Parathyroid adenoma (tissue), 2 donors: Measurements from ENCODE around the gene HOXD4.

Experiments
- H2AFZ ChIP-seq: fragments of 300-600 bp; sonication (generic); one replicate; pipeline ENCODE4 v1.7.0; 2017; ENCODE audit warnings: antibody characterized with exemption, mild to moderate bottlenecking
- H3K27ac ChIP-seq: fragments of 300-600 bp; sonication (generic); one replicate; pipeline ENCODE4 v1.7.0; 2017
- H3K27me3 ChIP-seq: fragments of 300-600 bp; sonication (generic); one replicate; pipeline ENCODE4 v1.7.0; 2017; ENCODE audit warnings: low read length; ENCODE audit not compliant: control insufficient read depth, insufficient read depth
- H3K36me3 ChIP-seq: fragments of 300-600 bp; sonication (generic); one replicate; pipeline ENCODE4 v1.7.0; 2017; ENCODE audit warnings: low read length; ENCODE audit not compliant: control insufficient read depth, insufficient read depth
- H3K4me1 ChIP-seq: fragments of 300-600 bp; sonication (generic); one replicate; pipeline ENCODE4 v1.7.0; 2017; ENCODE audit warnings: control low read depth
- H3K4me2 ChIP-seq: fragments of 300-600 bp; sonication (generic); one replicate; pipeline ENCODE4 v1.7.0; 2017; ENCODE audit warnings: low read length
- H3K4me3 ChIP-seq: fragments of 300-600 bp; sonication (generic); one replicate; pipeline ENCODE4 v1.7.0; 2017; ENCODE audit warnings: low read depth, low read length
- H3K79me2 ChIP-seq: fragments of 300-600 bp; sonication (generic); one replicate; pipeline ENCODE4 v1.7.0; 2017; ENCODE audit warnings: control low read depth
- H3K9ac ChIP-seq: fragments of 300-600 bp; sonication (generic); one replicate; pipeline ENCODE4 v1.7.0; 2017; ENCODE audit warnings: mild to moderate bottlenecking
- H3K9me3 ChIP-seq: fragments of 300-600 bp; sonication (generic); one replicate; pipeline ENCODE4 v1.7.0; 2017; ENCODE audit warnings: low read length; ENCODE audit not compliant: control insufficient read depth
- TF ChIP-seq, protein P1 (sequence below): fragments of 300-600 bp; sonication (generic); IDR thresholded peaks from one replicate; pipeline ENCODE4 v1.7.0; 2017; ENCODE audit warnings: antibody characterized with exemption, mild to moderate bottlenecking
- donor health status: primary hyperparathyroidism.

HOXD4 gene

DNA sequence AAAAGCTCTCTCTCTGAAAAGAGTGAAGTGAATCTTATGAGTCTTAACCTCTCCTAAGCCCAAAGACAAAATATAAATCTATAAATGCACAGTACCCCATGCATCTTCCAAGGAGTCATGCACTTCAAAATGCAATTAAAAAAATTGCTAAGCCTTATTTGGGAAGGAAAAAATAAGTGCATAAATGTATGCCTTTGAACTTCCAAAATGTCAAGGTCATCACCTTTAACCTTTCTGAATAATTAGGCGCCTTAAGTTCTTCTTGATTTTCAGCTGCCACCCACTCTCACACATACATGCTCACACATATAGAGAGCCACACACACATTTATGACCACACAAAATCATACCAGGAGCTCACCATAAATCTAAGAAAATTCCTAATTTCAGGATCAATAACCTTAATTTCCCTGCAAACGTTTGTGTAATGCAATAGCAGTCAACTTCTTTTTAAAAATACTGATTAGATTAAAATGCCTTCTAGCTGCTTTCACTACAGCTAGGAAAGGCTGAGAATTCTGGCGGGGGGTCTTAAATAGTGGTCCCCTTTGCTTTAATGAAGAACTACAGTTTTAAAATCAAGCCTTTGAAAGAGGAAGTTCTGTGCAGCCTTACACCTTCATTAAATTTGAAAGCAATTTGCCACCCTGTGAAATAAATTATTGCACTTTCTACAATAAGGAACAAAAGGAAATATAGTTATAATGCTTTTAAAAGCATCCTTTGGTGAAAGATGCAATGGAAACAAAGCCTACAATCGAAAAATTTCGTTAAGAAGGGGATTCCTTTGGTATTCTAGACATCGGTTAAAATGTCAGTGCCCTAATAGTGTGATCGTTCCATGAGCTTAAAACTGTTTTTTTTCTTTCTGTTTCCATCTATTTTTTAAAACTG, 40.7 kb upstream of the HOXD4 start:
- H3K4me1 ChIP-seq, result no peaks in the 10 kb centered on the region
- no peak overlapping the region for H3K4me3 ChIP-seq
- TF ChIP-seq, protein P1, sequence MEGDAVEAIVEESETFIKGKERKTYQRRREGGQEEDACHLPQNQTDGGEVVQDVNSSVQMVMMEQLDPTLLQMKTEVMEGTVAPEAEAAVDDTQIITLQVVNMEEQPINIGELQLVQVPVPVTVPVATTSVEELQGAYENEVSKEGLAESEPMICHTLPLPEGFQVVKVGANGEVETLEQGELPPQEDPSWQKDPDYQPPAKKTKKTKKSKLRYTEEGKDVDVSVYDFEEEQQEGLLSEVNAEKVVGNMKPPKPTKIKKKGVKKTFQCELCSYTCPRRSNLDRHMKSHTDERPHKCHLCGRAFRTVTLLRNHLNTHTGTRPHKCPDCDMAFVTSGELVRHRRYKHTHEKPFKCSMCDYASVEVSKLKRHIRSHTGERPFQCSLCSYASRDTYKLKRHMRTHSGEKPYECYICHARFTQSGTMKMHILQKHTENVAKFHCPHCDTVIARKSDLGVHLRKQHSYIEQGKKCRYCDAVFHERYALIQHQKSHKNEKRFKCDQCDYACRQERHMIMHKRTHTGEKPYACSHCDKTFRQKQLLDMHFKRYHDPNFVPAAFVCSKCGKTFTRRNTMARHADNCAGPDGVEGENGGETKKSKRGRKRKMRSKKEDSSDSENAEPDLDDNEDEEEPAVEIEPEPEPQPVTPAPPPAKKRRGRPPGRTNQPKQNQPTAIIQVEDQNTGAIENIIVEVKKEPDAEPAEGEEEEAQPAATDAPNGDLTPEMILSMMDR, result no peak
- H3K9ac ChIP-seq, result no peak overlapping the region
- H3K36me3 ChIP-seq, result no peaks in the 10 kb centered on the region
- no peaks in the 10 kb centered on the region for H3K9me3 ChIP-seq
- no peak overlapping the region for H2AFZ ChIP-seq
- H3K4me2 ChIP-seq, result no peak overlapping the region
- H3K27me3 ChIP-seq, result peaks cover 35% of the 10 kb centered on the region
- no peaks in the 10 kb centered on the region for H3K79me2 ChIP-seq
- H3K27ac ChIP-seq, result no peak overlapping the region

DNA sequence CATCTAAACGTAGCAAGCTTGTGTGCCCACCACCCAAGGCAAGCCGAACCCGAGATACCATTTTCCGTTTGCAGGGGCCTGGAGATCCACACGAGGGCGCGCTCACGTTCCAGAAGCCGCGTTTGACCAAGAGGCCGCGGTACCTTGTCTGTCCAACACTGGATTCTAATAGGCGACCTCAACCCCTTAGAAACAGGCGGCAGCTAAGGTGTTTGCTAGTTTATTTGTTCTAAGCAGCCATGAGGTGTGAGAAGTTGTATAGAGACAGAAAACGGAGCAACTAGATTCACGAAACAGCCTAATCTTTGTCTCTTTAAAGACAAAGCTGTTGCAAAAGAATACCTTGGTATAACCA, 40.1 kb upstream of the HOXD4 start:
- H3K79me2 ChIP-seq, result no peaks in the 10 kb centered on the region
- no peaks in the 10 kb centered on the region for H3K36me3 ChIP-seq
- H3K4me3 ChIP-seq, result no peak overlapping the region
- TF ChIP-seq, protein P1, result no peak
- H3K9ac ChIP-seq, result no peak overlapping the region
- H2AFZ ChIP-seq, result no peak overlapping the region
- peaks cover 34% of the 10 kb centered on the region for H3K27me3 ChIP-seq
- no peak overlapping the region for H3K4me2 ChIP-seq
- no peaks in the 10 kb centered on the region for H3K9me3 ChIP-seq
- H3K4me1 ChIP-seq, result no peaks in the 10 kb centered on the region
- no peak overlapping the region for H3K27ac ChIP-seq

DNA sequence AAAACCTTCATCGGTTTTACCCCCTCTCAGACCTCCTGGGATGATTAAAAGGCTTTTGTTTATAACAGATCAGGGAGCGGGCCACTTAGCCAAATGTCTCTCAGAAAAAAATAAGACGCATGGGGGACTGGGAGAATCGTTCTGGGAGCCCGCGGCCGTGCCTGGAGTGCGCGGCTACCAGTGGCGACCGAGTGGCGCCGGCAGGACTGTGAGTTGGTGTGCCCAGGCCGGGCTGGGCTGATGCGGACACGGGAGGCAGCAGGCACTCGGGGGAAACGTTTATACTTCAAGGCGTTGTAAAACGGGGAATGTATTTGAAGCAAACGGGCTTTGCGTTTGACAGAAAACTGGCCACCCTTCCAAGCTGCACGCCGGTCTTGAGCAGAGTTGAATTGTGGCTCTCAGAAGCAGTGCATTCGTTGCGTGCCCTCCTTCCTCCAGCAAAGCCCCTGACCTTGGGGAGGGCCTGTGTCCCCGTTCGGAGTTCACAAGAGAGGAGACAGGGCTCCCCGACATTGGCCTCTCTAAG, 39.4 kb upstream of the HOXD4 start:
- no peaks in the 10 kb centered on the region for H3K4me1 ChIP-seq
- TF ChIP-seq, protein P1, result no peak
- H3K27ac ChIP-seq, result no peak overlapping the region
- H3K27me3 ChIP-seq, result peaks cover 40% of the 10 kb centered on the region
- no peak overlapping the region for H3K4me2 ChIP-seq
- no peak overlapping the region for H2AFZ ChIP-seq
- no peaks in the 10 kb centered on the region for H3K9me3 ChIP-seq
- H3K36me3 ChIP-seq, result no peaks in the 10 kb centered on the region
- no peak overlapping the region for H3K4me3 ChIP-seq
- H3K9ac ChIP-seq, result no peak overlapping the region
- H3K79me2 ChIP-seq, result no peaks in the 10 kb centered on the region

DNA sequence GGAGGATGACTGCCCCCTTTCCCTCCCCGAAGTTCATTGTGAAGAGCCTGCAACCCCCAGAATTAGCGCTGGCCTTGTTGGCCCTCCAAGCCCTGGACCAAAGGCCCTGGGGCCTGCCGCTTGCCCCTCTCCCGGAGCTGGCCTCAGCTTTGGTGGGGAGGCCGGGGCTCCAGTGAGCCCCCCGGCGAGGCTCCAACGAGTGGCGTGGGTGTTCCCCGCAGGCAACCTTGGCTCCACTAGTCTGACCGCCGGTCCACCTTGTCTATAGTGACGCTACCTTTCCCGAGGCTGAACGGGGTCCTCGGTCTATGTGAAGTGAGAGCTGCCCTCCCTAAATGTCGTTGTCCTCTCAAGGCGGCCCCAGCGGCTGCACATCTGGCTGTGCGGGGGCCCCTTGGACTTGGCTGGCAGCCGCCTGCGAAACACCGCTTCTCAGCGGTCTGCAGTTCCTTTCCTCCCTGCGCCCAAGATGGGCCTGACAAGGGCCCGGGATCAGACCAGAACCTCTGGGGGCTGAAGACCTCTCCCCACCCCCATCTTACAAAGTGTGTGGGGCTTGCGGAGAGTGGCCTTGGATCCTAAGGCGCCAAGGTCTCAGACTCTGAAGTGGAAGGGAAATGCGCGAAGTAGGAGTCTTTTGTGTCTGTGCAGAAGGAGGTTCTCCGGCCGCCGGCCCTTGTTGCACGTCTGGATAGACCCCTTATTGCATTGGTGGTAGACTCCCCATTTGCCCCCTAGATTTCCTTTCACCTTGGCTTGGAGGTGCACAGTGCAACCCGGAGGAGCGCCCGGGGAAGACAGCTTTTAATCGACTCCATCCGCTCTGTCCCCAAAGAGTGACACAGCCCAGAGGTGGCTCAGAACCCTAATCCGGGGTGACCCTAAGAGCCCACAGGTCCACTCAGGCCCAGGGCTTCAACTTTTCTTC, 38.7 kb upstream of the HOXD4 start:
- Histone ChIP-seq H3K79me2 (no peaks in the 10 kb centered on the region), H3K36me3 (no peaks in the 10 kb centered on the region), H3K4me2 (no peak overlapping the region), H3K9me3 (no peaks in the 10 kb centered on the region), H2AFZ (no peak overlapping the region), H3K9ac (no peak overlapping the region), H3K27me3 (peaks cover 40% of the 10 kb centered on the region), H3K4me3 (no peak overlapping the region), H3K4me1 (no peaks in the 10 kb centered on the region), H3K27ac (no peak overlapping the region)
- TF ChIP-seq, protein P1, result no peak
